ENCODE results near the gene VPS13D.

Gene VPS13D

DNA sequence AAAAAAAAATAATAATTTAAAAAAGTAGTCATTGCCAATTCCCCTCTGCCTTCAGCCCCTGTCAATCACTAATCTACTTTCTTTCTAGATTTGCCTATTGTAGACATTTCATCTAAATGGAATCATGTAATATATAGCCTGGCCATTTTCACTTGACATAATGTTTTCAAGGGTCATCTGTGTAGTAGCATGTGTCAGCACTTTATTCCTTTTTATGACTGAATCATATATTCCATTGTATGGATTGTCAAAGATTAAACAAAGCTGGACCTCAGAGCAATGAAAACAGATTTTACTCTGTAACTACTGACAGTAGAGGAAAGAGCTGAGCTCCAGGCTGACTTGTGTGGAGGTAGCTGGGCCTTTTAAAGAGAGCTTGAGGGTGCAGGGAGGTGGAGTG is 15.9 kb downstream of the VPS13D start:
- TF ChIP-seq, protein P1, sequence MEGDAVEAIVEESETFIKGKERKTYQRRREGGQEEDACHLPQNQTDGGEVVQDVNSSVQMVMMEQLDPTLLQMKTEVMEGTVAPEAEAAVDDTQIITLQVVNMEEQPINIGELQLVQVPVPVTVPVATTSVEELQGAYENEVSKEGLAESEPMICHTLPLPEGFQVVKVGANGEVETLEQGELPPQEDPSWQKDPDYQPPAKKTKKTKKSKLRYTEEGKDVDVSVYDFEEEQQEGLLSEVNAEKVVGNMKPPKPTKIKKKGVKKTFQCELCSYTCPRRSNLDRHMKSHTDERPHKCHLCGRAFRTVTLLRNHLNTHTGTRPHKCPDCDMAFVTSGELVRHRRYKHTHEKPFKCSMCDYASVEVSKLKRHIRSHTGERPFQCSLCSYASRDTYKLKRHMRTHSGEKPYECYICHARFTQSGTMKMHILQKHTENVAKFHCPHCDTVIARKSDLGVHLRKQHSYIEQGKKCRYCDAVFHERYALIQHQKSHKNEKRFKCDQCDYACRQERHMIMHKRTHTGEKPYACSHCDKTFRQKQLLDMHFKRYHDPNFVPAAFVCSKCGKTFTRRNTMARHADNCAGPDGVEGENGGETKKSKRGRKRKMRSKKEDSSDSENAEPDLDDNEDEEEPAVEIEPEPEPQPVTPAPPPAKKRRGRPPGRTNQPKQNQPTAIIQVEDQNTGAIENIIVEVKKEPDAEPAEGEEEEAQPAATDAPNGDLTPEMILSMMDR (IDR thresholded peaks at IDR 0.05; ENCODE audit: low read length): no peak
- TF ChIP-seq EZH2phosphoT487 (IDR thresholded peaks at IDR 0.05; ENCODE audit: low read length): no peak
- TF ChIP-seq EZH2 (optimal IDR thresholded peaks at IDR 0.05; ENCODE audit: low read depth, low read length): no peak
- H3K36me3 ChIP-seq (replicated peaks; ENCODE audit: insufficient read depth, low read length): no peaks in the 10 kb centered on the region
- H3K4me1 ChIP-seq (ENCODE audit: low read length): no peaks in the 10 kb centered on the region
- no peak overlapping the region for H2AFZ ChIP-seq (ENCODE audit: low read length)
- H3K27me3 ChIP-seq (replicated peaks; ENCODE audit: insufficient read depth, low read length): no peaks in the 10 kb centered on the region
- H3K27ac ChIP-seq (ENCODE audit: low read length): no peak overlapping the region
- H3K9me2 ChIP-seq (replicated peaks; ENCODE audit: insufficient read depth, low read length): no peaks in the 10 kb centered on the region
- no peaks in the 10 kb centered on the region for H3F3A ChIP-seq (ENCODE audit: insufficient read depth, low read length)
- H3K4me2 ChIP-seq (ENCODE audit: low read depth, low read length): no peak overlapping the region
- no peaks in the 10 kb centered on the region for H3K79me2 ChIP-seq (ENCODE audit: low read length)
- no peak overlapping the region for H3K4me3 ChIP-seq (ENCODE audit: low read length)
- H3K9ac ChIP-seq (ENCODE audit: low read length): no peak overlapping the region
- DNase-seq: no peak
- H3K9me3 ChIP-seq (replicated peaks; ENCODE audit: insufficient read depth, low read length): no peaks in the 10 kb centered on the region
- no peaks in the 10 kb centered on the region for H4K20me1 ChIP-seq (ENCODE audit: insufficient read depth, low read length)

DNA sequence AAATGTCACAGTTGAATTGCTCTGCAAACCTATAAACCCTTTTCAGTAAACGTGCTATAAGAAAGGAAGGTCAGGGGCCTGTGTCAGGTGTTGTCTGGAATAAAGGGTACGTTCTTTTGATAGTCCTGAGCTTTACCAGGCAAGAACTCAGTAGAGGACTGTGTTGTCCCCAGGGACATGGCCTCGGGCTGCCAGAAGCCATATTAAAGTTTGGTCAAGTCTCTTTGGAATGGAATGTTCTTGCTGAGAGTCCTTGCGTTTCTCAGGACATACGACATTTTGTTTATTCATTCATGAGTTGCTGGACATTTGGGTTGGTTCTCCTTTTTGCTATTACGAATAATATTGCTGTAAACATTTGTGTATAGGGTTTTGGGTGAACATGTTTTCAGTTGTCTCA is 16.8 kb downstream of the VPS13D start:
- H3K79me2 ChIP-seq (ENCODE audit: low read length): no peaks in the 10 kb centered on the region
- H3K4me1 ChIP-seq (ENCODE audit: low read length): no peaks in the 10 kb centered on the region
- TF ChIP-seq, protein P1 (IDR thresholded peaks at IDR 0.05; ENCODE audit: low read length): no peak
- no peaks in the 10 kb centered on the region for H3F3A ChIP-seq (ENCODE audit: insufficient read depth, low read length)
- H3K4me3 ChIP-seq (ENCODE audit: low read length): no peak overlapping the region
- no peaks in the 10 kb centered on the region for H3K9me3 ChIP-seq (replicated peaks; ENCODE audit: insufficient read depth, low read length)
- H3K36me3 ChIP-seq (replicated peaks; ENCODE audit: insufficient read depth, low read length): no peaks in the 10 kb centered on the region
- no peaks in the 10 kb centered on the region for H3K27me3 ChIP-seq (replicated peaks; ENCODE audit: insufficient read depth, low read length)
- H3K4me2 ChIP-seq (ENCODE audit: low read depth, low read length): no peak overlapping the region
- H3K9me2 ChIP-seq (replicated peaks; ENCODE audit: insufficient read depth, low read length): no peaks in the 10 kb centered on the region
- H3K9ac ChIP-seq (ENCODE audit: low read length): no peak overlapping the region
- no peak for DNase-seq
- H3K27ac ChIP-seq (ENCODE audit: low read length): no peak overlapping the region
- no peaks in the 10 kb centered on the region for H4K20me1 ChIP-seq (ENCODE audit: insufficient read depth, low read length)
- no peak overlapping the region for H2AFZ ChIP-seq (ENCODE audit: low read length)

GRCh38 chr1:12249181-12249580 is 19.4 kb downstream of the VPS13D start:
- no peaks in the 10 kb centered on the region for H3F3A ChIP-seq (ENCODE audit: insufficient read depth, low read length)
- TF ChIP-seq, protein P1 (IDR thresholded peaks at IDR 0.05; ENCODE audit: low read length): no peak
- TF ChIP-seq EZH2phosphoT487 (IDR thresholded peaks at IDR 0.05; ENCODE audit: low read length) (no peak), EZH2 (optimal IDR thresholded peaks at IDR 0.05; ENCODE audit: low read depth, low read length) (no peak)
- no peak overlapping the region for H2AFZ ChIP-seq (ENCODE audit: low read length)
- H3K27ac ChIP-seq (ENCODE audit: low read length): no peak overlapping the region
- no peaks in the 10 kb centered on the region for H3K27me3 ChIP-seq (replicated peaks; ENCODE audit: insufficient read depth, low read length)
- H3K4me2 ChIP-seq (ENCODE audit: low read depth, low read length): no peak overlapping the region
- no peak overlapping the region for H3K4me3 ChIP-seq (ENCODE audit: low read length)
- no peaks in the 10 kb centered on the region for H4K20me1 ChIP-seq (ENCODE audit: insufficient read depth, low read length)
- H3K79me2 ChIP-seq (ENCODE audit: low read length): no peaks in the 10 kb centered on the region
- no peaks in the 10 kb centered on the region for H3K9me2 ChIP-seq (replicated peaks; ENCODE audit: insufficient read depth, low read length)
- no peaks in the 10 kb centered on the region for H3K4me1 ChIP-seq (ENCODE audit: low read length)
- H3K9ac ChIP-seq (ENCODE audit: low read length): no peak overlapping the region
- no peaks in the 10 kb centered on the region for H3K9me3 ChIP-seq (replicated peaks; ENCODE audit: insufficient read depth, low read length)
- no peak for DNase-seq
- no peaks in the 10 kb centered on the region for H3K36me3 ChIP-seq (replicated peaks; ENCODE audit: insufficient read depth, low read length)
